GM12878 (cell line): ENCODE measurements around the gene ZNF311. TPM values are rescaled to one million over a fixed set of nuclear protein-coding genes. Genes with fewer than 3 reads are reported as not detected.

Source experiments
- ATAC-seq: fragments of 200-7000 bp; cut with Tn5 transposase; 3 replicates; pipeline ENCODE4 v1.9.1; 2020; ENCODE audit warnings: mild to moderate bottlenecking, moderate library complexity
- BruUV-seq: library from RNA; stranded (reverse); fragments of 400-500 nt; replicated peaks from 2 replicates; lab custom pipeline; 2021; lab: Mats Ljungman, UMichigan
- CTCF ChIA-PET: fragments of 300-600 bp; sonication (Branson Sonifier 250); formaldehyde crosslinking; extraction: SDS; loops from one replicate; lab custom pipeline; 2021; ENCODE audit warnings: inconsistent platforms; lab: Yijun Ruan, JAX
- POLR2A ChIA-PET: fragments of 350-600 bp; formaldehyde crosslinking; extraction: SDS; loops from one replicate; lab custom pipeline; 2021; ENCODE audit warnings: inconsistent platforms; lab: Charles Lee
- RAD21 ChIA-PET: fragments of 300-600 bp; sonication (Branson Sonifier 250); formaldehyde crosslinking; loops from one replicate; lab custom pipeline; 2023; ENCODE audit warnings: antibody characterized with exemption; ENCODE audit not compliant: unreplicated experiment; lab: Charles Lee
- SMC1A ChIA-PET: fragments of 300-600 bp; sonication (Branson Sonifier 250); formaldehyde crosslinking; loops from one replicate; lab custom pipeline; 2023; ENCODE audit not compliant: unreplicated experiment, uncharacterized antibody; lab: Charles Lee
- DNase-seq: peaks from one replicate; pipeline ENCODE4 v3.0.0-alpha.2; 2011; ENCODE audit warnings: low read depth, low spot score
- FAIRE-seq: peaks from 3 replicates; lab custom pipeline; 2011; peaks lifted over from hg19 to GRCh38; lab: Jason Lieb, UNC
- H2AFZ ChIP-seq: 2 replicates; pipeline ENCODE4 v1.6.0; 2011; ENCODE audit warnings: low read depth, low read length, control low read depth; ENCODE audit not compliant: control insufficient read depth
- H3K27ac ChIP-seq: 2 replicates; pipeline ENCODE4 v1.5.1; 2011; ENCODE audit warnings: control low read depth; ENCODE audit not compliant: control insufficient read depth, insufficient read depth
- H3K27me3 ChIP-seq, 2 experiments: replicated peaks in 1 of 2; 2 replicates each; pipeline versions ENCODE4 v1.6.0 to v1.6.1; 2011; ENCODE audit warnings: low read length in 1 of 2; ENCODE audit not compliant: control insufficient read depth in 2 of 2, insufficient read depth in 2 of 2
- H3K36me3 ChIP-seq, 2 experiments: 2 replicates each; pipeline ENCODE4 v1.5.1; 2011; ENCODE audit warnings: low read length in 1 of 2; ENCODE audit not compliant: control insufficient read depth in 2 of 2, insufficient read depth in 2 of 2
- H3K4me1 ChIP-seq: 2 replicates; pipeline ENCODE4 v1.6.1; 2011; ENCODE audit warnings: mild to moderate bottlenecking, low read length, moderate library complexity, mixed read lengths; ENCODE audit not compliant: control insufficient read depth, insufficient read depth
- H3K4me2 ChIP-seq: 2 replicates; pipeline ENCODE4 v1.6.0; 2011; ENCODE audit warnings: control low read depth; ENCODE audit not compliant: control insufficient read depth, insufficient read depth
- H3K4me3 ChIP-seq: fragments of 200-600 bp; sonication (generic); 2 replicates; pipeline ENCODE4 v1.5.1; 2016
- H3K79me2 ChIP-seq: 2 replicates; pipeline ENCODE4 v1.6.0; 2011; ENCODE audit warnings: low read length; ENCODE audit not compliant: control insufficient read depth, insufficient read depth
- H3K9ac ChIP-seq: 2 replicates; pipeline ENCODE4 v1.8.0; 2011; ENCODE audit warnings: low read length, control low read depth, mixed read lengths; ENCODE audit not compliant: control insufficient read depth, insufficient read depth
- H3K9me3 ChIP-seq: replicated peaks from 3 replicates; pipeline ENCODE4 v1.5.1; 2011; ENCODE audit warnings: mild to moderate bottlenecking, low read length; ENCODE audit not compliant: control insufficient read depth, insufficient read depth
- H4K20me1 ChIP-seq: 2 replicates; pipeline ENCODE4 v1.6.0; 2011; ENCODE audit not compliant: control insufficient read depth, insufficient read depth
- ASH2L ChIP-seq: fragments of 300-600, 200-600 bp; sonication (generic); IDR thresholded peaks from 2 replicates; pipeline ENCODE4 v1.6.1; 2017; ENCODE audit warnings: low read depth, mild to moderate bottlenecking, borderline replicate concordance
- BMI1 ChIP-seq: fragments of 450-650 bp; IDR thresholded peaks from 2 replicates; pipeline ENCODE4 v1.6.1; 2016; ENCODE audit warnings: mild to moderate bottlenecking, moderate library complexity, borderline replicate concordance
- CBX5 ChIP-seq: sonication (generic); IDR thresholded peaks from 2 replicates; pipeline ENCODE4 v1.6.1; 2016; ENCODE audit warnings: low read depth, moderate library complexity, mild to moderate bottlenecking, inconsistent platforms
- GABPA ChIP-seq: IDR thresholded peaks from 2 replicates; pipeline ENCODE4 v1.6.1; 2014; ENCODE audit warnings: antibody characterized with exemption, low read depth, mild to moderate bottlenecking, inconsistent platforms
- GATAD2B ChIP-seq: fragments of 450-650 bp; conservative IDR thresholded peaks from 2 replicates; pipeline ENCODE4 v1.6.1; 2017; ENCODE audit warnings: low read depth, mild to moderate bottlenecking, moderate library complexity
- IRF4 ChIP-seq: IDR thresholded peaks from 2 replicates; pipeline ENCODE4 v1.6.1; 2011; ENCODE audit warnings: low read depth, low read length
- LARP7 ChIP-seq: fragments of 450-650 bp; IDR thresholded peaks from 2 replicates; pipeline ENCODE4 v1.6.1; 2017; ENCODE audit warnings: mild to moderate bottlenecking
- MYB ChIP-seq: fragments of 150-350 bp; IDR thresholded peaks from 2 replicates; pipeline ENCODE4 v1.6.1; 2014; ENCODE audit warnings: mild to moderate bottlenecking, low read depth, low read length, borderline replicate concordance
- PAX8 ChIP-seq: fragments of 450-650 bp; IDR thresholded peaks from 2 replicates; pipeline ENCODE4 v1.6.1; 2017; ENCODE audit warnings: mild to moderate bottlenecking, moderate library complexity
- POU2F2 ChIP-seq: IDR thresholded peaks from 3 replicates; pipeline ENCODE4 v1.6.1; 2011; ENCODE audit warnings: low read depth, mild to moderate bottlenecking, low read length, borderline replicate concordance
- RELA ChIP-seq: fragments of 450-650 bp; IDR thresholded peaks from 2 replicates; pipeline ENCODE4 v1.8.0; 2014; ENCODE audit warnings: borderline replicate concordance; ENCODE audit not compliant: partially characterized antibody
- RUNX3 ChIP-seq: IDR thresholded peaks from 2 replicates; pipeline ENCODE4 v1.6.1; 2012; ENCODE audit warnings: low read length, inconsistent platforms
- SP1 ChIP-seq: IDR thresholded peaks from one replicate; pipeline ENCODE4 v1.6.1; 2011; ENCODE audit warnings: low read depth, low read length
- TCF12 ChIP-seq: IDR thresholded peaks from 2 replicates; pipeline ENCODE4 v1.6.1; 2011; ENCODE audit warnings: low read depth, mild to moderate bottlenecking, low read length
- ZNF274 ChIP-seq: IDR thresholded peaks from one replicate; pipeline ENCODE4 v1.8.0; 2011; ENCODE audit not compliant: insufficient read length, insufficient read depth
- WGBS: methylation state at CpG from one replicate; pipeline ENCODE4 v1.1.6; 2016; ENCODE audit warnings: low lambda C conversion rate; ENCODE audit not compliant: insufficient replicate concordance, insufficient coverage; ENCODE audit errors: missing lambda C conversion rate; 5-methylcytosine and 5-hydroxymethylcytosine counted together
- in situ Hi-C: fragments of 300-500 bp; cut with MboI; formaldehyde crosslinking; loops from 9 replicates; pipeline ENCODE4 v1.14.3; 2018; ENCODE audit warnings: mixed read lengths
- intact Hi-C: fragments of 100-400 bp; cut with micrococcal nuclease; formaldehyde crosslinking; loops from one replicate; pipeline ENCODE4 v1.14.2; 2022; ENCODE audit not compliant: unreplicated experiment
- polyA plus RNA-seq, 11 experiments: library from polyadenylated mRNA; depleted of rRNA in 4 of 11; unstranded in 6 of 11; stranded (reverse) in 5 of 11; fragments of >200 nt; fragmentation: Nextera tagmentation in 4 of 11; fragmentation: Illumina TruSeq in 1 of 11; extraction: Ambion mirVana in 4 of 11; extraction: Trizol in 1 of 11; gene quantifications; 1 replicate in 1 of 11; 2 replicates in 10 of 11; pipeline versions ENCODE4 v1.2.1 to v1.2.3, GENCODE V29; 2011 to 2016; ENCODE audit warnings: inconsistent platforms in 2 of 11, missing spikeins in 2 of 11, low read depth in 1 of 11
- total RNA-seq, 4 experiments: library from RNA; depleted of rRNA in 3 of 4; stranded (reverse); fragments of >200 nt in 3 of 4; fragmentation: Illumina TruSeq in 1 of 4; extraction: Trizol in 1 of 4; gene quantifications; 2 replicates each; pipeline versions ENCODE4 v1.2.1 to v1.2.3, GENCODE V29; 2013 to 2021
- TF ChIP-seq, protein P1 (sequence below): fragments of 450-650 bp; IDR thresholded peaks from 2 replicates; pipeline ENCODE4 v1.6.1; 2017; ENCODE audit warnings: mild to moderate bottlenecking, moderate library complexity
- TF ChIP-seq, protein P2 (sequence below): fragments of 450-650 bp; IDR thresholded peaks from 2 replicates; pipeline ENCODE4 v1.6.1; 2017; ENCODE audit warnings: low read depth, mild to moderate bottlenecking, moderate library complexity

Gene ZNF311
- total and polyA plus RNA-seq, 10 of the 15 experiments (the other 5 are each of a cell fraction or from before 2014, with no cell fraction given) = 0.07 TPM; not detected in 9

DNA sequence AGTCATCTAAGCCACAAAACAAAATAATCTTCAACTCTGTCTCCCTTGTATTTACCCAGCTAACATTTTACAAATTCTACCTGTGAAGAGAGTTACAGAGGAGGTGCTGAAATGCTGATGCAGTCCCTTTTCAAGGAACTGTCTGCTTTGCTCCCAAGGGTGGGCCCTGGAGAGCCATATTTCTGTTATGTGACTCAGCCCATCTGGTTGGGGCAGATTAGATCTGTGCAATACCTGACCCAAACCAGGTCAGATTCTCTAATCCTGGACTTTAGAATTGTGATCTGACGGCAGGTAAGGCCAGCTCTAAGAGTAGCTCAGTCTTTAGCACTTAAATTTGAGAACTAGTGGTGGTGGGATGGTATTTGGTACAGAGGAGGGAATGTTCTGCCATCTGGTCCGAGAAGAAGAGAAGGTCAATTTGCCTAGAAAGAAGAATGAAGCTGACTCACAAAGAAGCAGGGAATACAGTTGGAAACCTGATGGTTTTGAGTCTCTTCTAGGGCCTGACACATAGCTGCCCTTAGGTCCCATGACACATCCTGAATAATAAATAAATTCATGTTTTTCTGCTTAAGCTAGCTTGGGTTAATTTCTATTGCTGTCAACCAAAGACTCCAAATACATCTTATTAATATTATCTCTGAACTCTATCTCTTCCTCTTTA, 8.1 kb downstream of the ZNF311 start (continued):
- TF ChIP-seq CBX5 (no peak), SP1 (no peak), LARP7 (no peak)

DNA sequence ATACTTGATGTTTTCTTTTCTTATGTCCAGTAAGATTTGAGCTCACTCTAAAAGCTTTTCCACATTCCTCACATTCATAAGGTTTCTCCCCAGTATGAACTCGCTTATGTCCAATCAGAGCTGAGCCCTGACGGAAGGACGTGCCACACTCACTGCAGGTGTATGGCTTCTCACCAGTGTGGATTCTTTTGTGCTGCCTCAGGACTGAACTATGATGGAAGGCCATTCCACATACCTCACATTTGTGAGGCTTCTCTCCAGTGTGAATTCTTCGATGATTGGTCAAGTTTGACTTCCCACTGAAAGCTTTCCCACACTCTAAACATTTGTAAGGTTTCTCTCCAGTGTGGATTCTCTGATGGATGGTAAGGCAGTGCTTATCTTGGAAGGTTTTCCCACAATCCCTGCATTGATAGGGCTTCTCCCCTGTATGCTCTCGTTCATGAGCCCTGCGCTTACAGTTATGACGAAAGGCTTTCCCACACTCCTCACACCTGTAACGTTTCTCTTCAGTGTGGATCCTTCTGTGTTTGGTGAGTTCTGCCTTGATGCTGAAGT, 9.9 kb downstream of the ZNF311 start:
- BruUV-seq = no TSS peak
- POLR2A ChIA-PET = no interaction called here
- in situ Hi-C loops (no loop called here), intact Hi-C loops (no loop called here)
- Histone ChIP-seq H3K79me2 (no peaks in the 10 kb centered on the region), H3K9ac (no peak overlapping the region), H3K36me3 (no peaks in the 10 kb centered on the region), H4K20me1 (no peaks in the 10 kb centered on the region), H3K4me2 (no peak overlapping the region), H2AFZ (no peak overlapping the region), H3K4me3 (no peak overlapping the region), H3K27me3 (peaks cover 0 to 2% of the 10 kb centered on the region in 2 experiments; a peak in 1 of 4 replicates)
- SMC1A ChIA-PET = no interaction called here
- no peak for ATAC-seq
- CTCF ChIA-PET = interaction anchor here (1.6 kb wide), 1 partner anchor 21 kb away, joined by 4 read pairs; no protein-coding TSS in a partner anchor
- 53% methylated on average over 8 of the region's 8 CpGs for WGBS
- RAD21 ChIA-PET = no interaction called here
- TF ChIP-seq PAX8 (no peak), GATAD2B (no peak), RUNX3 (no peak), IRF4 (no peak), POU2F2 (no peak), ZNF274 (no peak), RELA (no peak), TCF12 (no peak), MYB (no peak), ASH2L (no peak), GABPA (no peak), BMI1 (no peak)
- TF ChIP-seq, protein P1, sequence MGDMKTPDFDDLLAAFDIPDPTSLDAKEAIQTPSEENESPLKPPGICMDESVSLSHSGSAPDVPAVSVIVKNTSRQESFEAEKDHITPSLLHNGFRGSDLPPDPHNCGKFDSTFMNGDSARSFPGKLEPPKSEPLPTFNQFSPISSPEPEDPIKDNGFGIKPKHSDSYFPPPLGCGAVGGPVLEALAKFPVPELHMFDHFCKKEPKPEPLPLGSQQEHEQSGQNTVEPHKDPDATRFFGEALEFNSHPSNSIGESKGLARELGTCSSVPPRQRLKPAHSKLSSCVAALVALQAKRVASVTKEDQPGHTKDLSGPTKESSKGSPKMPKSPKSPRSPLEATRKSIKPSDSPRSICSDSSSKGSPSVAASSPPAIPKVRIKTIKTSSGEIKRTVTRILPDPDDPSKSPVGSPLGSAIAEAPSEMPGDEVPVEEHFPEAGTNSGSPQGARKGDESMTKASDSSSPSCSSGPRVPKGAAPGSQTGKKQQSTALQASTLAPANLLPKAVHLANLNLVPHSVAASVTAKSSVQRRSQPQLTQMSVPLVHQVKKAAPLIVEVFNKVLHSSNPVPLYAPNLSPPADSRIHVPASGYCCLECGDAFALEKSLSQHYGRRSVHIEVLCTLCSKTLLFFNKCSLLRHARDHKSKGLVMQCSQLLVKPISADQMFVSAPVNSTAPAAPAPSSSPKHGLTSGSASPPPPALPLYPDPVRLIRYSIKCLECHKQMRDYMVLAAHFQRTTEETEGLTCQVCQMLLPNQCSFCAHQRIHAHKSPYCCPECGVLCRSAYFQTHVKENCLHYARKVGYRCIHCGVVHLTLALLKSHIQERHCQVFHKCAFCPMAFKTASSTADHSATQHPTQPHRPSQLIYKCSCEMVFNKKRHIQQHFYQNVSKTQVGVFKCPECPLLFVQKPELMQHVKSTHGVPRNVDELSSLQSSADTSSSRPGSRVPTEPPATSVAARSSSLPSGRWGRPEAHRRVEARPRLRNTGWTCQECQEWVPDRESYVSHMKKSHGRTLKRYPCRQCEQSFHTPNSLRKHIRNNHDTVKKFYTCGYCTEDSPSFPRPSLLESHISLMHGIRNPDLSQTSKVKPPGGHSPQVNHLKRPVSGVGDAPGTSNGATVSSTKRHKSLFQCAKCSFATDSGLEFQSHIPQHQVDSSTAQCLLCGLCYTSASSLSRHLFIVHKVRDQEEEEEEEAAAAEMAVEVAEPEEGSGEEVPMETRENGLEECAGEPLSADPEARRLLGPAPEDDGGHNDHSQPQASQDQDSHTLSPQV = no peak
- TF ChIP-seq, protein P2, sequence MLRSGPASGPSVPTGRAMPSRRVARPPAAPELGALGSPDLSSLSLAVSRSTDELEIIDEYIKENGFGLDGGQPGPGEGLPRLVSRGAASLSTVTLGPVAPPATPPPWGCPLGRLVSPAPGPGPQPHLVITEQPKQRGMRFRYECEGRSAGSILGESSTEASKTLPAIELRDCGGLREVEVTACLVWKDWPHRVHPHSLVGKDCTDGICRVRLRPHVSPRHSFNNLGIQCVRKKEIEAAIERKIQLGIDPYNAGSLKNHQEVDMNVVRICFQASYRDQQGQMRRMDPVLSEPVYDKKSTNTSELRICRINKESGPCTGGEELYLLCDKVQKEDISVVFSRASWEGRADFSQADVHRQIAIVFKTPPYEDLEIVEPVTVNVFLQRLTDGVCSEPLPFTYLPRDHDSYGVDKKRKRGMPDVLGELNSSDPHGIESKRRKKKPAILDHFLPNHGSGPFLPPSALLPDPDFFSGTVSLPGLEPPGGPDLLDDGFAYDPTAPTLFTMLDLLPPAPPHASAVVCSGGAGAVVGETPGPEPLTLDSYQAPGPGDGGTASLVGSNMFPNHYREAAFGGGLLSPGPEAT = no peak
- TF ChIP-seq, all 136 proteins: peak for 0
- no peaks in the 10 kb centered on the region for H3K4me1 ChIP-seq
- DNase-seq (no peak), FAIRE-seq (no peak)
- H3K27ac ChIP-seq = no peak overlapping the region
- no peaks in the 10 kb centered on the region for H3K9me3 ChIP-seq
